Hematopoietic multipotent progenitor cell treated with erythropoietin and hydrocortisone succinate and interleukin-3 and kit ligand, for 4 days (in vitro differentiated cells): ENCODE results near the gene HAX1.
"Not testable (repeated sequence)": the region's sequence is repeated elsewhere in the genome, so short reads cannot be mapped to it uniquely, and the experiment has no call there.

Experiments used
- DNase-seq: peaks from one replicate; pipeline ENCODE4 v3.0.0-alpha.2; 2015

HAX1 gene

GRCh38 chr1:154288661-154289060, 16.2 kb downstream of the HAX1 start:
- no peak for DNase-seq

DNA sequence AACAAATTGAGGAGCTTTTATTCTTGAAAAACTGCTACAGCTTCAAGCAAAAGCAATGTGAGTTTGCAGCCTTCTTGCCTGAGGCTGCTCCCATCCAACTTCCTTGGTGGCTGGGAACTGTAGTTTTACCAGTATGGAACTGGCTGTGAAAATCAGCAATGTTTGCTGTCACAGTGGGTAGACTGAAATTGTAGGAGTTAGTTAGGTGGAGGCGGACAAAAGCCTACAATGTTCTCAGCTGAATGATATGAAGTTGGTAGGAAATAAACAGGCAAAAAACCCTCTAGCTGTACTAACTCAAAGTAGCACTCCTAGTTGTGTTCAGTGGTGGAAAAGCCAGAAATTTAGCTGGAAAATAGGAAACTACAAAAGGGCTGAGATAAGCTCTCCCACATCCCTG, 18.5 kb downstream of the HAX1 start:
- no peak for DNase-seq

DNA sequence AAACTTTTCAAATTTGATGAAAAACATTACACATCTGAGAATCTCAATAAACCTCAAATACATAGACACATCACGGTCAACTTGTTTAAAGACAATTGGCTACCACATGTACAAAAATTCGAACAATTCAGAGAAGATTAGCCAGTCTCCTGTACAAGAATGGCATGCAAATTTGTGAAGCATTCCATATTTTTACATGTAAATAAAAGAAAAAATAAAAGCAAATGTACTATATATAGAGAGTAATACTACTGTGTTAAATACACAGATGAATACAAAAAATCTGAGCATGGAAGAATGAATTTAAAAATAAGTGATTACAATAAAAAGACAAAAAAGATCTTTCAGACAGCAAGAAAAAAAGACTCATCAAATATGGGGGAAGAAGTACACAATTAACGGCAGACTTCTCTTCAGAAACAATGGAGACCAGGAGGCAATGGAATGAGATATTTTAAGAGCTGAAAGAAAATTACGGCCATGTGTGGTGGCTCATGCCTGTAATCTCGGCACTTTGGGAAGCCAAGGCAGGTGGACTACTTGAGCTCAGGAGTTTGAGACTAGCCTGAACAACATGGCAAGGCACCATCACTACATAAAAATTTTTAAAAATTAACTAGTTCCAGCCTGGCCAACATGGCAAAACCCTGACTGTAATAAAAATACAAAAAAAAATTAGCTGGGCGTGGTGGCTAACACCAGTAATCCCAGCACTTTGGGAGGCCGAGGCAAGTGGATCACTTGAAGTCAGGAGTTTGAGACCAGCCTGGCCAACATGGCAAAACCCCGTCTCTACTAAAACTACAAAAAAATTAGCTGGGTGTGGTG, 23.2 kb downstream of the HAX1 start:
- peak; percentile 43 for DNase-seq

DNA sequence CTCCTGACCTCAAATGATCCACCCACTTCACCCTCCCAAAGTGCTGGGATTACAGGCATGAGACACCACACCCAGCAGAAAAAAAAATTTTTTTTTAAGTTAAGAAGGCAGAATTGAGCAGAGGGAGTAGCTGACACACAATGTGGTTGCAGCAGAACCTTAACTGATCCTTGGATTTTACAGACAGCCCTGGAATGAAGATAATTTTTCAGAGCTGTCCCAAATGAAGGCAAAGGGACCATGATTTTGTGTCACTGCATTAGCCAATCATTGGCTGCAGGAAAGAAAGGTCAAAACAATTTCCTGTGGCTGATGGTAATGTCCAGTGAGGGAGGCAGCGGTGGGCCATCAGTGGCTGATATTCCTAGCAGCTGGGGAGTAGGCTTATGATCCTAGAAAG, 29.2 kb downstream of the HAX1 start:
- DNase-seq: no peak

DNA sequence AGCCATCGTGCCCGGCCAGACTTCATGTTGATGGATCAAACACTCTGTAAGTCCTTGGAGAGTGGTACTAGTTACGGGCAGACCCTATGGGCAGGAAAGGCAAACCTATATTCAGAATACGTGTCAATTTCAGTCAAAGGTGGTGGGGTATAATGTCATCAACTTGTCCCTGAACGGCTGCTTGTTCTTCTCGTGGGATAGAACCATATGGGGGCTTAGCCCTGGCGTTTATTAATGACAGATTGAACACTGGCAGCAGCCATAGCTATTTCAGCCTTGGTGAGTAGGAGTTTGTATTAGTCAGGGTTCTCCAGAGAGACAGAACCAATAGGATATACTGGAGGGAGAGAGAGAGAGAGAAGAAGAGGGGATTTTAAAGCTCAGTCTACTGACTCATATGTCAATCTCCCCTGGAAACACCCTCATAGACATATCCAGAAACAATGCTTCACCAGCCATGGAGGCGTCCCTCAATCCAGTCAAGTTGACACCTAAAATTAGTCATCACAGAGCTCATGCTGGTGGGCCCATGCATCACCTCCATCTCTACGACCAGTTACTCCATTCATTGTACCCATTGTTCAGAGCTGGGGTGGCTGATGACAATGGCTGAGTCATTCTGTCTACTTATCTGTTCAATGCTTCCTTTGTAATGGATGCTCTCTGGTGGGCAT, 32.4 kb downstream of the HAX1 start:
- no peak for DNase-seq

GRCh38 chr1:154306151-154306550, 33.7 kb downstream of the HAX1 start:
- DNase-seq: no peak

GRCh38 chr1:154307670-154308270, 35.3 kb downstream of the HAX1 start:
- DNase-seq: not testable (repeated sequence)

DNA sequence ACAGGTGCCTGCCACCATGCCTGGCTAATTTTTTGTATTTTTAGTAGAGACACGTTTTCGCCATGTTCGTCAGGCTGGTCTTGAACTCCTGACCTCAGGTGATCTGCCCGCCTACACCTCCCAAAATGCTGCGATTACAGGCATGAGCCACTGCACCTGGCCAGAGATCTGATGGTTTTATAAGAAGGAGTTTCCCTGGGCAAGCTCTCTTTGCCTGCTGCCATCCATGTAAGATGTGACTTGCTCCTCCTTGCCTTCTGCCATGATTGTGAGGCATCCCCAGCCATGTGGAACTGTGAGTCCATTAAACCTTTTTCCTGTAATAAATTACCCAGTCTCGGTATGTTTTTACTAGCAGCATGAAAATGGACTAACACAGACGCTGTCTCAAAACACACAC, 36.7 kb downstream of the HAX1 start:
- DNase-seq: not testable (repeated sequence)

GRCh38 chr1:154312229-154313065, 40.0 kb downstream of the HAX1 start:
- DNase-seq: not testable (repeated sequence)

DNA sequence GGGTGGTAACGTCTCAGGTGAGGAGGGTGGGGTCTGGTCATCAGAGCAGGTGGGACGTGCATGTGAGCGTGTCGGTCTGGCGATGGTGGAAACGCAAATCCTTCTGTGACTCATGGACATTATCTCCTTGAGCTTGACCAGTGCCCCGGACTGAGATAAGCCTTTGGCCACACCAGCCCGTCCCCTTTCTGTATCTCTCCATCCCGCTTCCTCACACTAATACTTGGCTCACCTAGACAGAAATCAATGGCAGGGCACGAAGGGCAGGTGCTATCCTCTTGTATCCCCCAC, 40.6 kb downstream of the HAX1 start:
- DNase-seq: no peak

DNA sequence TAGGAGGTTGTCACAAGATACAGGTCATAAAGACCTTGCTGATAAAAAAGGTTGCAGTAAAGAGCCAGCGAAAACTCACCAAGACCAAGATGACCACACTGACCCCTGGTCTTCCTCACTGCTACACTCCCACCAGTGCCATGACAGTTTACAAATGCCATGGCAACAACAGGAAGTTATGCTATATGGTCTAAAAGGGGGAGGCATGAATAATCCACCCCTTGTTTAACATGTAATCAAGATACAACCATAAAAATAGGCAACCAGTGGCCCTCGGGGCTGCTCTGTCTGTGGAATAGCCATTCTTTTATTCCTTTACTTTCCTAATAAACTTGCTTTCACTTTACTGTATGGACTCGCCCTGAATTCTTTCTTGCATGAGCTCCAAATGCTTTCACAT, 41.8 kb downstream of the HAX1 start:
- DNase-seq: not testable (repeated sequence)

DNA sequence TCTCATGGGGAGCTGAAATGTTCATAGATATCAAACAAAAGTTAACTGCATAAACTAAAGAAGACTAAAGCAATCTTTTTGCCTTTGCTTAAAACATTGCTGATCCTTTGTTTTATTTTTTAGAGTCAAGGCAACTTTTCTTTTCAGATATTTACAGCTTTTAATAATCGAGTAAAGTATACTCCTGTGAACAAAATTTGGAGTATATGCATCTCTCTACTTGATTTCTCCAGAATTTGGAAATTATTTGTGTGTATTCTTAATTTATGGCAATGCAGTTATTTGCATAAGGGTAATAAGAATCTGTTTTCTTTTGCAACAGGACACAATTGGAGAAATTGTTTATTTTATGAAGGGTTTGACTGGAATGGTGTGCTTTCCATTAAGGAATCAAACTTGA, 44.3 kb downstream of the HAX1 start:
- DNase-seq: peak; percentile 30

DNA sequence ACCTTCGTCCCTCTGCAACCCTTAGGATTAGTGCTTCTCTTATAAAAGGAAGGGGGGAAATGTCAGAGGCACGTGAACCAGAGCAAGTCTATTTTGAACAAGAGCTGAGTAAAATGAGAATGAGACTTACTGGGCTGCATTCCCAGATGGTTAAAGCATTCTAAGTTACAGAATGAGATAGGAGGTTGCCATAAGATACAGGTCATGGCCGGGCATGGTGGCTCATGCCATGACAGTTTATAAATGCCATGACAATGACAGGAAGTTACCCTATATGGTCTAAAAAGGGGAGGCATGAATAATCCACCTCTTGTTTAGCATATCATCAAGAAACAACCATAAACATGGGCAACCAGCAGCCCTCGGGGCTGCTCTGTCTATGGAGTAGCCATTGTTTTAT, 46.0 kb downstream of the HAX1 start:
- DNase-seq: no peak

GRCh38 chr1:154320882-154321608, 48.6 kb downstream of the HAX1 start, which contains the start of gene AQP10:
Gene AQP10 (plus strand): TSS chr1:154321093. CDS start chr1:154321156, 63 bp downstream.
- DNase-seq: peak; percentile 93

DNA sequence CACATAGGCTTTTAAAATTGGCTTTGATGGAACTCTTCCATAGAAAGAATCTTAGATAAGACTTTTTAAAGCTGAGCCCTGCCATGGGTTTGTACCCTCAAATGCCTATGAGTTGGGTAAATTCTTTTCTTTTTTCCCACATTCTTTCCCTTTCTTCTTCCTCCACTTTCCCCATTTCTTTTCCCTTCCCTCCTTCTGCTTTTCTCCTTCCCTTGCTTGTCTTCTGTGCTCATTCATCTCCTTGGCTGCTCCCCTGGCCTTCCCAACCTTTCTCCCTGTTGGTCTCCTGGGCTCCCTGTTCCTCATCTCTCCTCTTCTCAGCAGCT, 49.1 kb downstream of the HAX1 start:
- not testable (repeated sequence) for DNase-seq

DNA sequence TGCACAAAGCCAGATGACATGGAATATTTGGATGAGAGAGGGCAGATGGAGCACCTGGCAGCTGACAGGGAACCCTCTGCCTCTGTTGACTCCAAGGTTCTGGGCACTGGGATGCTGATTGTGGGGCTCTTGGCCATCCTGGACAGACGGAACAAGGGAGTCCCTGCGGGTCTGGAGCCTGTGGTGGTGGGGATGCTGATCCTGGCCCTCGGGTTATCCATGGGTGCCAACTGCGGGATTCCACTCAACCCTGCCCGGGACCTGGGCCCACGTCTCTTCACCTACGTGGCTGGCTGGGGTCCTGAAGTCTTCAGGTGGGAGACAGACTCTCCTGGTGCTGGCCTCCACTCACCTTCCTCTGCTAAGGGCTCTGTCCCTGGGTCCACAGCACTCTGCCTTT, 51.1 kb downstream of the HAX1 start:
- DNase-seq: no peak

DNA sequence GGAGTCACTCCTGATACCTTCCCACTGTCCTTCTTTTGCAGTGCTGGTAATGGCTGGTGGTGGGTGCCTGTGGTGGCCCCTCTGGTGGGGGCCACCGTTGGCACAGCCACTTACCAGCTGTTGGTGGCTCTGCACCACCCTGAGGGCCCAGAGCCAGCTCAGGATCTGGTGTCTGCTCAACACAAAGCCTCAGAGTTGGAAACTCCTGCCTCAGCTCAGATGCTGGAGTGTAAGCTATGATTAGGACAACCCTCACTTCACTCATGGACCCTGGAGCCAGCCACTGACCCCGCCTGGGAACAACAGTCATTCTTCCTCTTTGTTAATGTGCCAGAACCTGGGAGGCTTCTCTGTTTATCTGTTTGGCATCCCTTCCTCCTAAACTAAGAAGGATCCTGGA, 51.8 kb downstream of the HAX1 start:
- DNase-seq: no peak

GRCh38 chr1:154324669-154325582, 52.5 kb downstream of the HAX1 start, which contains the start of gene ATP8B2:
Gene ATP8B2 (plus strand): TSS chr1:154325525. CDS start chr1:154328142, 2,617 bp downstream.
- peak; percentile 91 for DNase-seq
